GM19193 (cell line): ENCODE data around the gene SLC22A3.

ENCODE experiments used
- POLR2A ChIP-seq: IDR thresholded peaks from 4 replicates; pipeline ENCODE4 v1.6.1; 2011; ENCODE audit not compliant: insufficient read depth, insufficient read length; ENCODE audit errors: extremely low read depth

The SLC22A3 gene

DNA sequence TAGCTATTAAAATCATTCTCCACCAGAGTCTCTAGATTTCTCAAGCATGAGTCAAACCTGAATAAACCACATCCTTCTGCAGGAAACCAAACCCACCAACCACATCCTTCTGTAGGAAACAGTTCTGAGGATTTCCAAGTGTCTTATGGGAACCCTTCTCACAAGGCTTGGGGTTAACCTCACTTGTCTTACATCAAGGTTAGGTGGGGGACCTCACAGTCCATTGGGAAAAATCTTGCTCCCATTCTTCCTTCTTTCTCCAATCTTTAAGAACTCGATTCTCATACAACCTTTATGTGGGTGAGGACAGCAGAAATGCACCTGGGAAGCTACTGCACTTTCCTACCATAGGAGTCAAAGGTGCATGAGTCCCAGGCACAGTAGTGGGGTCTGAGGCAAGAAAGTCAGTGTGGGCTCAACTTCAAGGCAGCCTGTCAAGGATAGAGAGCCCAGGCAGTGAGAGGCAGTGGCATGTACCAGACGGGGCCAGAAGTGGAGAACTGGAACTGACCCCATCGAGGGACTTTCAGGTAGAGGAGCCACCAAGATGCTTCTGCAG lies 114.5 kb downstream of the SLC22A3 start:
- no peak for TF ChIP-seq POLR2A

DNA sequence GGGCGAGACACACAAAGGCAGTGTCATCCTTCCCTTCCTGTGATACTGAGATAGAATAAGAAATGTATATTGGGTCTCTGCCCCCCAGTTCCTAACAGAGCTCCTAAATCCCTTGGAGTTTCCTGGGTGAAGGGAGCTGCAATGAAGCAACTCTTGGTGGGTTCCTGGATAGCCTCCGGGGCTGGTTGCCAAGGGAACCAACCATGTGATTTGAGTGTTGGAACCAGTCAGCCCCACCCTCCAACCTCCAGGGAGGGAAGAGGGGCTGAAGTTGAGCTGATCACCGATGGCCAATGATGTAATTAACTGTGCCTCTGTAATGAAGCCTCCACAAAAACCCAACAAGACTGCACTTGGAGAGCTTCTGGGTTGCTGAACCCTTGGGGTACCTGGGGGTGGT lies 116.6 kb downstream of the SLC22A3 start:
- TF ChIP-seq POLR2A = no peak

GRCh38 chr6:160469153-160469552 lies 121.0 kb downstream of the SLC22A3 start:
- TF ChIP-seq POLR2A = no peak

DNA sequence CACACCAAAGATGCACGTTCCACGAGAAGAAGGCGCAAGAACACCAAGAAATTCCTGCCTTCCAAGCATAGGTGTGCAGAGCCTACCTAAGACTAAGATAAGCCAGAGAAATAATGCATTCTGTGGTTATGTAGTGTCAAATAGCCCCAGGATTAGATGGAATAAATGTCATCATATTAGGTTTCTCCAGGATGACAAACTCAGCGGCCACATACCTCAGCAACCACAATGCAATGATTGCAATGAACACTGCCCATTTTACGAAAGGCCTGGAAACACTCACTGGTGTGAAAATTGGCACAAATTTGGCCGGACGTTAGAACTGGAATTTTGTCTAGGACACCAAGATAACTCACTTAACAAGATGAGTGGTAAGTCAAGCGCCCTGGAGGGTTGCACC lies 129.7 kb downstream of the SLC22A3 start:
- TF ChIP-seq POLR2A = no peak

DNA sequence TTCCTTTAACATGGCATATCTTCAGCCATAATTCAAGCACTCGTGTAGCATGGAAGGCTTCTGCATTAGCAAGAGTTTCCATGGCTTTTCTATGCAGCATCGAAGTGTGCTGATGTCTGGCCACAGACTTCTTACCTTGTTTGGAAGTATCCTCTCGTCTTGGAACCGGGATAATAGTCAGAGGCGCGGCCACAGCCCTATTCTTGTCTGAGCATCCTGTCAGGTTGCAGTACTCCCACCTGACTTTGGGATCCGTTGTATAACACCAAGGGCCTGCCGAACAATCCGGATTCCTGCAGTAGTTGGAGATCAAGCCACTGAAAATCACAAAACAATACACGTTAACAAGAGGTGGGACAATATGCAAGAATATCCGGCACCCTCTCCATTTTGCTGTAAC lies 138.9 kb downstream of the SLC22A3 start:
- TF ChIP-seq POLR2A = no peak

DNA sequence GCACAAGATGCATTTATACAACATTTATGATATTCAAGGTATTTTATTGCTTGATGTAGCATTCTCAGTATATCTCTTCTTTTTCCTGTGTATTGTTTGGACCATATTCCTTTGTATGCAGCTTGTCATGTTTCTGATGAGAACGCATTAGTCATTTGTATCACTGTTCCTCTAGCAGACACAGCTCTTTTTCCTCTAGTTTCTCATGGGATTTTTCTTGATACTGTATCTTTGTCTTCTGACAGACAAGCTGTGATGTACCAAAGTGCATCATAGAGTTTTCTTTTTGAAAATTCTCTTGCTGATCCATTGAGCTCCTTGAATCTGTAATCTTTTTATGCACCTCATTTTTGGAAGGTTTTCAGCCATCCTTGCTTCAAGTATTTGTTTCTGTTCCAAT lies 140.9 kb downstream of the SLC22A3 start:
- TF ChIP-seq POLR2A = no peak

DNA sequence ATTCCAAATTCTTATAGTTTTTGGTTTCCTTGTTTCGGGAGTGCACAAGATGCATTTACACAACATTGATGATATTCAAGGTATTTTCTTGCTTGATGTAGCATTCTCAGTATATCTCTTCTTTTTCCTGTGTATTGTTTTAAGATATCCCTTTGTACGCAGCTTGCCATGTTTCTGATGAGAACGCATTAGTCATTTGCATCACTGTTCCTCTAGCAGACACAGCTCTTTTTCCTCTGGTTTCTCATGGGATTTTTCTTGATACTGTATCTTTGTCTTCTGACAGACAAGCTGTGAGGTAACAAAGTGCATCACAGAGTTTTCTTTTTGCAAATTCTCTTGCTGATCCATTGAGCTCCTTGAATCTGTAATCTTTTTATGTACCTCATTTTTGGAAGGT lies 146.4 kb downstream of the SLC22A3 start:
- no peak for TF ChIP-seq POLR2A

- TF ChIP-seq POLR2A = no peak
Measured at GRCh38 chr6:160500639-160501038, 152.5 kb downstream of the SLC22A3 start.
